ENCODE measurements around the gene SIGLEC15. TPM values are rescaled to one million over a fixed set of nuclear protein-coding genes. Genes with fewer than 3 reads are reported as not detected.
A peak's percentile ranks its signal among the peaks of the same experiment; 100 is the strongest.

SIGLEC15 gene
- total and polyA plus RNA-seq, 2 experiments from 2014 or later, result 0.30 to 1.5 TPM

DNA sequence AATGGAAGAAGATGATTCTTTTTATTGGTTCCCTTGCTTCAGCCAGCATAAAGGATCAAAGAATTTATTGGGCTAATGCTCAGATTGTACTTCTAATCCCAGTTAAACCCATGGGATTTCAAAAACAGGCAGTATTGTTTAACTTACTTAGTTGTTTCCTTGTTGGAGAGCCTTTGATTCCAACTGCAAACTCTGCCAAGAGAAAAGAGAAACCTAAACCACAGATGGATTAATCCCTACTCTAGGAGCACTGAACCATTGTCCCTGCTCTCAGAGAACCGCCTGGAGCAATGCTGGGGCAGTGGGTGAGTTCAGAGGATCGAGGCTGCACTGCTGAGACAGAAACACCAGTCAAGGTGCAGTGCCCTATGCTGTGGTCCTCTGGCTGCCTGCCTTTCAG lies 44.9 kb upstream of the SIGLEC15 start:
- H3K9me2 ChIP-seq (replicated peaks; ENCODE audit: insufficient read depth), result no peaks in the 10 kb centered on the region
- no peak overlapping the region for H3K4me3 ChIP-seq
- no peaks in the 10 kb centered on the region for H4K20me1 ChIP-seq (ENCODE audit: insufficient read depth, poor library complexity, severe bottlenecking)
- H2AFZ ChIP-seq, result no peak overlapping the region
- no peaks in the 10 kb centered on the region for H3K9me3 ChIP-seq (ENCODE audit: low read depth)
- H3K4me2 ChIP-seq, result no peak overlapping the region
- TF ChIP-seq, protein P1, sequence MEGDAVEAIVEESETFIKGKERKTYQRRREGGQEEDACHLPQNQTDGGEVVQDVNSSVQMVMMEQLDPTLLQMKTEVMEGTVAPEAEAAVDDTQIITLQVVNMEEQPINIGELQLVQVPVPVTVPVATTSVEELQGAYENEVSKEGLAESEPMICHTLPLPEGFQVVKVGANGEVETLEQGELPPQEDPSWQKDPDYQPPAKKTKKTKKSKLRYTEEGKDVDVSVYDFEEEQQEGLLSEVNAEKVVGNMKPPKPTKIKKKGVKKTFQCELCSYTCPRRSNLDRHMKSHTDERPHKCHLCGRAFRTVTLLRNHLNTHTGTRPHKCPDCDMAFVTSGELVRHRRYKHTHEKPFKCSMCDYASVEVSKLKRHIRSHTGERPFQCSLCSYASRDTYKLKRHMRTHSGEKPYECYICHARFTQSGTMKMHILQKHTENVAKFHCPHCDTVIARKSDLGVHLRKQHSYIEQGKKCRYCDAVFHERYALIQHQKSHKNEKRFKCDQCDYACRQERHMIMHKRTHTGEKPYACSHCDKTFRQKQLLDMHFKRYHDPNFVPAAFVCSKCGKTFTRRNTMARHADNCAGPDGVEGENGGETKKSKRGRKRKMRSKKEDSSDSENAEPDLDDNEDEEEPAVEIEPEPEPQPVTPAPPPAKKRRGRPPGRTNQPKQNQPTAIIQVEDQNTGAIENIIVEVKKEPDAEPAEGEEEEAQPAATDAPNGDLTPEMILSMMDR (IDR thresholded peaks at IDR 0.05; ENCODE audit: poor library complexity), result no peak
- TF ChIP-seq EZH2phosphoT487 (IDR thresholded peaks at IDR 0.05; ENCODE audit: low read depth, severe bottlenecking, unreplicated experiment), result peak; percentile 64
- peaks cover 10% of the 10 kb centered on the region for H3K4me1 ChIP-seq (ENCODE audit: insufficient read depth)
- H3K27me3 ChIP-seq, result no peaks in the 10 kb centered on the region
- no peak for DNase-seq (ENCODE audit: low spot score)
- H3K36me3 ChIP-seq (replicated peaks; ENCODE audit: insufficient read depth, low read depth), result no peaks in the 10 kb centered on the region
- H3K79me2 ChIP-seq, result no peaks in the 10 kb centered on the region
- H3K27ac ChIP-seq, result no peak overlapping the region
- 37% methylated on average over 2 of the region's 2 CpGs for WGBS (ENCODE audit: low lambda C conversion rate, missing lambda C conversion rate)

DNA sequence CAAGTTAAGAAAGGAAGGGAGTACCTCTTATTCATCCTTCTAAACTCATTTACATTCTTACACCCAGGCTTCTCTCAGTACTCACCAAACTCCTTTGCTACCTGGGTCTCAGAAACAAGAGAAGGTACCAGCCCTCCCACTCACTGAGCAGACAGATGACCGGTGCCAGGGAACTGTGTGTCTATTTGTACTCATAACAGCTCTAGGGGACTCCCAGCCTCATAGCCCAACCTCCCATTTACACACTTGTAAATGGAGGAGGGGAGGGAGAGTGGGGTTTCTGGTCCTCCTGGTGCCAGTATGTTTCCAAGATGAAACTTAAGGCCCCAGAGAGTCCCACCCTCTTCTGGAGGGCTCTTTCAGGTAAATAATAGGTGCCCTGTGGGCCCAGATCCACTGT lies 42.8 kb upstream of the SIGLEC15 start:
- no peak for TF ChIP-seq EZH2phosphoT487 (IDR thresholded peaks at IDR 0.05; ENCODE audit: low read depth, severe bottlenecking, unreplicated experiment)
- TF ChIP-seq, protein P1 (IDR thresholded peaks at IDR 0.05; ENCODE audit: poor library complexity), result no peak
- TF ChIP-seq EZH2 (IDR thresholded peaks at IDR 0.05; ENCODE audit: borderline replicate concordance), result no peak
- Histone ChIP-seq H3K4me2 (no peak overlapping the region), H3K9me2 (replicated peaks; ENCODE audit: insufficient read depth) (no peaks in the 10 kb centered on the region), H4K20me1 (ENCODE audit: insufficient read depth, poor library complexity, severe bottlenecking) (no peaks in the 10 kb centered on the region), H3K27me3 (no peaks in the 10 kb centered on the region), H2AFZ (no peak overlapping the region), H3K79me2 (no peaks in the 10 kb centered on the region), H3K4me1 (ENCODE audit: insufficient read depth) (peaks cover 10% of the 10 kb centered on the region), H3K9me3 (ENCODE audit: low read depth) (no peaks in the 10 kb centered on the region), H3K36me3 (replicated peaks; ENCODE audit: insufficient read depth, low read depth) (no peaks in the 10 kb centered on the region), H3K4me3 (no peak overlapping the region), H3K27ac (peak overlapping the region; percentile 29)
- 90% methylated on average over 1 of the region's 1 CpG for WGBS (ENCODE audit: low lambda C conversion rate, missing lambda C conversion rate)
- DNase-seq (ENCODE audit: low spot score), result no peak

DNA sequence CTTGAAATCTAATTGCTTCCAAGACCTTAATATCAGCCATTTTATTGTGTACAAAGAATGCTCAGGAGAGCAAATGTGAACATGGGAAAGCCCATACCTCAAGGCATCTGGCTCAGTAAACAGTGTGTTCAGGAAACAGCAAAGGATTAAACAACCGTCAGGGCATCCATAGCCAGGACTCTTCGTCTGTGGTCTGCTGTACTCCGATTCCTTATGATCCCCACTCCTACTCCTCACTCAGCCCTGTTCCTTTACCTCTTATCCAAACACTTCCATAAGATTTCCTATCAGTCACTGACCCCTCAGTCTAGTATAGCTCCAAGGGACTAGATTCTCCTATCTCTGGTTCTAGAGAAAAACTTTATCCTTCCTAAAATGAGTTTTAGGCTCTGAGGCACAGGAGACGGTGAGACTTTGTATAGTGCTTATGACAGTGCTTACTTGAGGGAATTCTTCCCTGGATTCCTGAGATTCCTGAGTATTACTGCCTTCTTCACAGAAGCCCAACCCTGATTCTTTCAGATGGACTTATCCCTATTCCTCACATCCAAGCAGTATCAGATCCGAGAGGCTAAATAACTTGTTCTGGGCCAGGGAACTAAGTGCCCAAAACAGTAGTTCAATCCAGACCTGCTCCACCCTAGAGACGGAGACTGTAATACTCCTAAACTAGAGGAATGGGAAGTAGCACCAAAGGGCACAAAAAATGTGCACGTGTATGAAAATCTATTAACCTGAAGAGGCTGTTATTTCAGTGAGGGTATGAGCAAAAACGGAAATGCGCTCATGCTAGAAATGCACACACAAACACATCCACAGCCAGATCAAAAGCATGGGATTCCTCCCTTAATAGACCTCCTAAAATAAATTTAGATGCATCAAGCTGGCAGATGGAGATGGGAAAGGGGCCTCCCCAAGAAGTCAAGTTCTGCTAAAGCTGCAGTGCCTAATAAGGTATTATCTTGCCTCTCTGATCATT lies 42.1 kb upstream of the SIGLEC15 start:
- no peaks in the 10 kb centered on the region for H3K79me2 ChIP-seq
- TF ChIP-seq EZH2phosphoT487 (IDR thresholded peaks at IDR 0.05; ENCODE audit: low read depth, severe bottlenecking, unreplicated experiment), result no peak
- TF ChIP-seq, protein P1 (IDR thresholded peaks at IDR 0.05; ENCODE audit: poor library complexity), result no peak
- no peak for TF ChIP-seq EZH2 (IDR thresholded peaks at IDR 0.05; ENCODE audit: borderline replicate concordance)
- 53% methylated on average over 9 of the region's 9 CpGs for WGBS (ENCODE audit: low lambda C conversion rate, missing lambda C conversion rate)
- no peak for DNase-seq (ENCODE audit: low spot score)
- H3K4me3 ChIP-seq, result no peak overlapping the region
- no peak overlapping the region for H3K4me2 ChIP-seq
- H2AFZ ChIP-seq, result no peak overlapping the region
- H3K27me3 ChIP-seq, result no peaks in the 10 kb centered on the region
- H3K4me1 ChIP-seq (ENCODE audit: insufficient read depth), result peaks cover 10% of the 10 kb centered on the region
- H4K20me1 ChIP-seq (ENCODE audit: insufficient read depth, poor library complexity, severe bottlenecking), result no peaks in the 10 kb centered on the region
- H3K36me3 ChIP-seq (replicated peaks; ENCODE audit: insufficient read depth, low read depth), result no peaks in the 10 kb centered on the region
- H3K9me3 ChIP-seq (ENCODE audit: low read depth), result no peaks in the 10 kb centered on the region
- H3K27ac ChIP-seq, result peak overlapping the region; percentile 29
- no peaks in the 10 kb centered on the region for H3K9me2 ChIP-seq (replicated peaks; ENCODE audit: insufficient read depth)

Measured in hepatocyte (in vitro differentiated cells).